ENCODE results near the gene HSD17B13.

HSD17B13 gene

DNA sequence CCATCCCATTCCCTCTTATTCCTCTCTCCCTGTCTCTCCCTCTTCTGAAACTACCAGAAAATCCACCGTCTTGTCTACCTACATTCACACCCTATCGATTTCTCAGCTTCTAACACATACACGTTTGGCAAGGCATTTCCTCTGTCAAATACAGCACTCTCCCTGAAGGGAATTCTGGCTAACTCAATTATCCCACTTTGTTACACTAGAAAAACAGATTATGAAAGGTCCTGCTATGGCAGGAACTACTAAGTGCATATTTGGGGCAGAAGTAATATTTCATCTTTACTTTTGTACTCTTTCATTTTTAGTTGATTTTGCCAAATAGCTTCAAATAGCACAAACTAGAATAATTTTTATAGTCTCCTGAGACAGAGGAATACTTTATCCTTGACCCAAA, 55.7 kb downstream of the HSD17B13 start:
- DNase-seq (ENCODE audit: low spot score) = no peak

DNA sequence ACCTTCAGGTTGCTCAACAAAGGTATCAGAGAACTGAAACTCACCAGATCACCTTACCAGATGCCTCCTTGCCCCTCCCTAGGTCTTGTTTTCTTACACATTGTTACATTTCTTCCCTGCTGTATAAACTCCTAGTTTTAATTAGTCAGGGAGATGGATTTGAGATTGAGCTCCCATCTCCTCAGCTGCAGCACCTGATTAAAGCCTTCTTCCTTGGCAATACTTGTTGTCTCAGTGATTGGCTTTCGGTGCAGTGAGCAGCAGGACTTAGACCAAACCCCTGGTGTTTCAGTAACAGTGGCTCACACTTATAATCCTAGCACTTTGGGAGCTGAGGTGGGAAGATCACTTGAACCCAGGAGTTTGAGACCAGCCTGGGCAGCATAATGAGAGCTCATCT, 59.8 kb downstream of the HSD17B13 start:
- DNase-seq (ENCODE audit: low spot score) = no peak

DNA sequence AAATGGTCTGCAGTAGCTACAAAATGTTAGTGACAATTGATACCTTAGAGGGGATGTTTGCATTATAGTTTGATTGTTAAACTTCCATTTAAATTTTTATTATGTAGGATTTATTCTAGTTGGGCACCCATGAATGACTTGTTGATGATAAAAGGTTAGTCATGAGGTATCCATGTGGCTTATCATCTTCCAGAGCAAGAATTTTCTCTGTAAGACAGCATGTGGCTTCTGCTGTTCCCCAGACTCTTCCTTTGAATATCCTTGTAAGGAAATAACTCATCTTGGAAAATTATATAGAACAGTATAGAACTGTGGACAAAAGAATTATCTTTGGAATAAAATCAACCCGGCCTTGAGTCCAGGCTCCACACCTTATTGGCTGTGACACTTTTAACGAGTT, 62.2 kb downstream of the HSD17B13 start:
- no peak for DNase-seq (ENCODE audit: low spot score)

DNA sequence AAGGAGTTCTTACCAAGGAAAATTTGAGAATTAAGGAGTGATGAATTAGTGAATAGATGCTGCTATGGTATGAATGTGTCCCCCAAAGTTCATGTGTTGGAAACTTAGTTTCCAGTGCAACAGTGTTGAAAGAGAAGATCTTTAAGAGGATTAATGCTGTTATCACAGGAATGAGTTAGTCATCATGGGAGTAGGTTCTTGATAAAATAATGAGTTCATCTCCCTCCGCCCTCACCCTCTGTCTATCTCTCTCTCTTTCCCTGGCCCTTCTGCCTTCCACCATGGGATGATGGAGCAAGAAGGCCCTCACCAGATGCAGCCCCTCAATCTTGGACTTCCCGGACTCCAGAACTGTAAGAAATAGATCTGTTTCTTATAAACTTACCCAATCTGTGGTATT, 64.0 kb downstream of the HSD17B13 start:
- no peak for DNase-seq (ENCODE audit: low spot score)

DNA sequence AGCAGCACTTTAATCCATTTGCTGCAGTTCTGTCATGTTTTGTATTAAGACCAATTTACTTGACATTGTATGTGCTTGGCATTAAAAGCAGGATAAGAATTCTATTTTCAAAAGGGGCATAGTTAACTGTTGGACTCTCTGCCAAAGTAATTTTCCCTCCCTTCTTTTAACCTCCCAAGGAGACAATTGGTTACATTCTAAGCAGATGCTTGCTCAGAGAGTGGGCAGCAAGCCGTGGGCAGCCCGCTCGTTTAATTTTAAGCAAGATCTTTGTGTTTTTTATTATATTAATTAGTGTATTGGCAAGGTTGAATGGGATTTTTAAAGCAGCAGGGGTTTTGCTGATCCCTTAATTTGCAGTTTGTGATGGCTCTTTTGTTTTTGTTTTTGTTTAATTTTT, 65.2 kb downstream of the HSD17B13 start:
- no peak for DNase-seq (ENCODE audit: low spot score)

DNA sequence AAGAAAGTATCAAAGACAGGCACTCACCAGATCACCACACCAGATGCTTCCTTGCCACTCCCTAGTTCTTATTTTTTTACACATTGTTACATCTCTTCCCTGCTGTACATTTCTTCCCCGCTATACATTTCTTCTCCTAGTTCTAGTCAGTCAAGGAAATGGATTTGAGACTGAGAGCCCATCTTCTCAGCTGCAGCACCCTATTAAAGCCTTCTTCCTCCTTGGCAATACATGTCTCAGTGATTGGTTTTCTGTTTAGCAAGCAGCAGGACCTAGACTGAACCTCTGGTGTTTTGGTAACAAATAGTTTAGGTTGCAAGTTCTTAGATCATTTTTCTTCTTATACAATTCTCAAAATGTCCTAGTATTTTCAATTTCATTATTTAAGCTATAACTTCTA, 66.9 kb downstream of the HSD17B13 start:
- no peak for DNase-seq (ENCODE audit: low spot score)
